Measurements from ENCODE around the gene BEAN1. TPM values are rescaled to one million over a fixed set of nuclear protein-coding genes. Genes with fewer than 3 reads are reported as not detected.

The BEAN1 gene
- polyA plus RNA-seq, 1 of the 3 experiments (the other 2 are of a cell fraction) = 0.07 TPM

GRCh38 chr16:66420396-66420795, 6.7 kb upstream of the BEAN1 start:
- H3K4me1 ChIP-seq (ENCODE audit: control insufficient read depth in 1 of 2, insufficient read depth in 2 of 2, low read depth in 1 of 2, low read length in 1 of 2) = no peaks in the 10 kb centered on the region
- no peaks in the 10 kb centered on the region for H4K20me1 ChIP-seq (ENCODE audit: insufficient read depth)
- H3K4me3 ChIP-seq (ENCODE audit: low read depth in 2 of 2, low read length in 1 of 2) = no peak overlapping the region
- POLR2A ChIA-PET = no interaction called here
- no peak for TF ChIP-seq CHD2 (IDR thresholded peaks at IDR 0.05; ENCODE audit: low read length, partially characterized antibody)
- TF ChIP-seq SIN3A (IDR thresholded peaks at IDR 0.05; ENCODE audit: borderline replicate concordance, low read depth, low read length) = no peak
- no peak for TF ChIP-seq NRF1 (IDR thresholded peaks at IDR 0.05; ENCODE audit: low read depth, low read length)
- no peak for TF ChIP-seq USF1 (IDR thresholded peaks at IDR 0.05; ENCODE audit: borderline replicate concordance, low read depth)
- no peak for TF ChIP-seq ELF1 (IDR thresholded peaks at IDR 0.05)
- TF ChIP-seq USF2 (IDR thresholded peaks at IDR 0.05; ENCODE audit: borderline replicate concordance, low read depth, low read length) = no peak
- TF ChIP-seq GABPA (IDR thresholded peaks at IDR 0.05; ENCODE audit: low read depth) = no peak
- no peak for TF ChIP-seq GATA2 (CRISPR knock-in tag; IDR thresholded peaks at IDR 0.05)
- TF ChIP-seq JUND (IDR thresholded peaks at IDR 0.05) = no peak
- no peak for TF ChIP-seq MXI1 (IDR thresholded peaks at IDR 0.05; ENCODE audit: low read depth, low read length)
- no peak for TF ChIP-seq FOXJ3 (CRISPR knock-in tag; IDR thresholded peaks at IDR 0.05)
- TF ChIP-seq POLR2AphosphoS5 (IDR thresholded peaks at IDR 0.05; ENCODE audit: low read depth, low read length) = no peak
- no peaks in the 10 kb centered on the region for H3F3A ChIP-seq (replicated peaks; ENCODE audit: insufficient read depth)
- CTCF ChIA-PET = interaction anchor here (1.8 kb wide), 1 partner anchor 14 kb away, joined by 7 read pairs; no protein-coding TSS in a partner anchor
- no peaks in the 10 kb centered on the region for H3K36me3 ChIP-seq (replicated peaks in 1 of 2; ENCODE audit: control insufficient read depth in 1 of 2, insufficient read depth in 2 of 2, low read length in 1 of 2)
- H3K9me2 ChIP-seq = no peaks in the 10 kb centered on the region
- no peak for DNase-seq
- H3K27ac ChIP-seq (ENCODE audit: low read depth in 2 of 2, low read length in 1 of 2) = no peak overlapping the region
- no peaks in the 10 kb centered on the region for H3K9me3 ChIP-seq
- H3K79me2 ChIP-seq (ENCODE audit: insufficient read depth) = no peaks in the 10 kb centered on the region
- H3K9ac ChIP-seq = no peak overlapping the region
- 33% methylated on average over 1 of the region's 1 CpG for WGBS (ENCODE audit: low lambda C conversion rate)
- H2AFZ ChIP-seq (ENCODE audit: low read depth) = no peak overlapping the region
- H3K4me2 ChIP-seq = no peak overlapping the region
- peaks cover 7% of the 10 kb centered on the region; the same call in 1 of the 2 replicates for H3K27me3 ChIP-seq (ENCODE audit: insufficient read depth)

- H3K4me2 ChIP-seq = no peak overlapping the region
- no peak overlapping the region for H2AFZ ChIP-seq (ENCODE audit: low read depth)
- no peaks in the 10 kb centered on the region for H3K9me3 ChIP-seq
- H3K36me3 ChIP-seq (replicated peaks in 1 of 2; ENCODE audit: control insufficient read depth in 1 of 2, insufficient read depth in 2 of 2, low read length in 1 of 2) = no peaks in the 10 kb centered on the region
- ChIA-PET POLR2A (no interaction called here), CTCF (interaction anchor here (1.8 kb wide), 1 partner anchor 16 kb away, joined by 7 read pairs; no protein-coding TSS in a partner anchor)
- no peak overlapping the region for H3K27ac ChIP-seq (ENCODE audit: low read depth in 2 of 2, low read length in 1 of 2)
- peaks cover 17% of the 10 kb centered on the region for H3K27me3 ChIP-seq (ENCODE audit: insufficient read depth)
- H3K9ac ChIP-seq = no peak overlapping the region
- H4K20me1 ChIP-seq (ENCODE audit: insufficient read depth) = no peaks in the 10 kb centered on the region
- no peak for DNase-seq
- no peak overlapping the region for H3K4me3 ChIP-seq (ENCODE audit: low read depth in 2 of 2, low read length in 1 of 2)
- no peaks in the 10 kb centered on the region for H3F3A ChIP-seq (replicated peaks; ENCODE audit: insufficient read depth)
- no peaks in the 10 kb centered on the region for H3K9me2 ChIP-seq
- peaks cover 0 to 4% of the 10 kb centered on the region in 2 experiments; a peak in 1 of 4 replicates for H3K4me1 ChIP-seq (ENCODE audit: control insufficient read depth in 1 of 2, insufficient read depth in 2 of 2, low read depth in 1 of 2, low read length in 1 of 2)
- no peaks in the 10 kb centered on the region for H3K79me2 ChIP-seq (ENCODE audit: insufficient read depth)
- 72% methylated on average over 6 of the region's 6 CpGs for WGBS (ENCODE audit: low lambda C conversion rate)
- TF ChIP-seq YY1 (IDR thresholded peaks at IDR 0.05; ENCODE audit: low read depth) = no peak
- TF ChIP-seq CHD2 (IDR thresholded peaks at IDR 0.05; ENCODE audit: low read length, partially characterized antibody) = no peak
- no peak for TF ChIP-seq MXI1 (IDR thresholded peaks at IDR 0.05; ENCODE audit: low read depth, low read length)
- TF ChIP-seq CTCF (IDR thresholded peaks at IDR 0.05) = no peak
- TF ChIP-seq GABPA (IDR thresholded peaks at IDR 0.05; ENCODE audit: low read depth) = no peak
- no peak for TF ChIP-seq PBX3 (IDR thresholded peaks at IDR 0.05)
- TF ChIP-seq RAD21 (IDR thresholded peaks at IDR 0.05; ENCODE audit: low read length) = no peak
- TF ChIP-seq IRF3 (IDR thresholded peaks at IDR 0.05; ENCODE audit: low read depth, low read length) = no peak
- TF ChIP-seq SMC3 (IDR thresholded peaks at IDR 0.05; ENCODE audit: low read depth, low read length) = no peak
- TF ChIP-seq EP300 (IDR thresholded peaks at IDR 0.05; ENCODE audit: borderline replicate concordance in 1 of 2, low read depth in 1 of 2, low read length in 1 of 2) = no peak
- TF ChIP-seq ZBTB33 (IDR thresholded peaks at IDR 0.05; ENCODE audit: borderline replicate concordance, low read depth) = no peak
These were observed 5.2 kb upstream of the BEAN1 start for GRCh38 chr16:66421891-66422290.

Measured in SK-N-SH (cell line).